ENCODE data around the gene FBXO38. TPM values are rescaled to one million over a fixed set of nuclear protein-coding genes. Genes with fewer than 3 reads are reported as not detected.

The FBXO38 gene
- total RNA-seq, 1 experiment from 2014 or later, result 35.8 TPM

DNA sequence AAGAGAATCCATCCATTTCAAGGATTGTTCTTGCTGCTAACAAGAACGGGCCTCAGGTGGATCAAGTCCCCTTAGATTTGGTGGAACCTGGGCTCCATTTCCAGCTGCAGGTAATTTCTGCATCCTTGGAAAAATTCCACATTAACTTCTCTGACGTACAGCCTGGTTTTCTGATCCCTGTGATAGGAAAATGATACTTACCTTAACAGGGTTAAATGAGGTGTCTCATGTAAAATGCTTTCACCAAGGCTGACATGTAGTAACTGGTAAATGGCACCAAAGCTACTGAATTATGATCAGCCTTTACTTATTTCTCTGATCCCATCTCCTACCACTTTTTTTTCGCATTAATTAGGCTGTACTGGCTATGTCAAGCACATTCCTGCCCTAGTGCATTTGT, 93.7 kb downstream of the FBXO38 start:
- H3K4me1 Mint-ChIP-seq, result peaks cover 2% of the 10 kb centered on the region; the same call in 1 of the 2 replicates
- ChIA-PET CTCF (no interaction called here), POLR2A (no interaction called here)
- no peaks in the 10 kb centered on the region for H3K36me3 Mint-ChIP-seq
- ATAC-seq (no peak), DNase-seq (ENCODE audit: low spot score) (no peak)
- TF ChIP-seq NFE2L1 (CRISPR knock-in tag; IDR thresholded peaks at IDR 0.05) (no peak), JUN (CRISPR knock-in tag; IDR thresholded peaks at IDR 0.05) (no peak), SOX15 (CRISPR knock-in tag; IDR thresholded peaks at IDR 0.05) (no peak), ESRRA (CRISPR knock-in tag; IDR thresholded peaks at IDR 0.05; ENCODE audit: borderline replicate concordance) (no peak), MXD4 (CRISPR knock-in tag; IDR thresholded peaks at IDR 0.05; ENCODE audit: borderline replicate concordance) (no peak), NR3C1 (CRISPR knock-in tag; conservative IDR thresholded peaks at IDR 0.05; ENCODE audit: low read depth) (no peak), TEAD1 (CRISPR knock-in tag; IDR thresholded peaks at IDR 0.05) (no peak), SP1 (CRISPR knock-in tag; conservative IDR thresholded peaks at IDR 0.05) (no peak), ZNF232 (CRISPR knock-in tag; IDR thresholded peaks at IDR 0.05) (no peak), E2F1 (CRISPR knock-in tag; IDR thresholded peaks at IDR 0.05) (no peak), ZNF121 (CRISPR knock-in tag; IDR thresholded peaks at IDR 0.05) (no peak), HMGA2 (CRISPR knock-in tag; IDR thresholded peaks at IDR 0.05) (no peak), GABPB1 (CRISPR knock-in tag; IDR thresholded peaks at IDR 0.05) (no peak)
- TF ChIP-seq, protein P1, sequence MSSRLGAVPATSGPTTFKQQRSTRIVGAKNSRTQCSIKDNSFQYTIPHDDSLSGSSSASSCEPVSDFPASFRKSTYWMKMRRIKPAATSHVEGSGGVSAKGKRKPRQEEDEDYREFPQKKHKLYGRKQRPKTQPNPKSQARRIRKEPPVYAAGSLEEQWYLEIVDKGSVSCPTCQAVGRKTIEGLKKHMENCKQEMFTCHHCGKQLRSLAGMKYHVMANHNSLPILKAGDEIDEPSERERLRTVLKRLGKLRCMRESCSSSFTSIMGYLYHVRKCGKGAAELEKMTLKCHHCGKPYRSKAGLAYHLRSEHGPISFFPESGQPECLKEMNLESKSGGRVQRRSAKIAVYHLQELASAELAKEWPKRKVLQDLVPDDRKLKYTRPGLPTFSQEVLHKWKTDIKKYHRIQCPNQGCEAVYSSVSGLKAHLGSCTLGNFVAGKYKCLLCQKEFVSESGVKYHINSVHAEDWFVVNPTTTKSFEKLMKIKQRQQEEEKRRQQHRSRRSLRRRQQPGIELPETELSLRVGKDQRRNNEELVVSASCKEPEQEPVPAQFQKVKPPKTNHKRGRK (CRISPR knock-in tag; IDR thresholded peaks at IDR 0.05; ENCODE audit: borderline replicate concordance), result no peak
- TF ChIP-seq, protein P2, sequence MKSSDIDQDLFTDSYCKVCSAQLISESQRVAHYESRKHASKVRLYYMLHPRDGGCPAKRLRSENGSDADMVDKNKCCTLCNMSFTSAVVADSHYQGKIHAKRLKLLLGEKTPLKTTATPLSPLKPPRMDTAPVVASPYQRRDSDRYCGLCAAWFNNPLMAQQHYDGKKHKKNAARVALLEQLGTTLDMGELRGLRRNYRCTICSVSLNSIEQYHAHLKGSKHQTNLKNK (CRISPR knock-in tag; IDR thresholded peaks at IDR 0.05), result no peak
- TF ChIP-seq, protein P3, sequence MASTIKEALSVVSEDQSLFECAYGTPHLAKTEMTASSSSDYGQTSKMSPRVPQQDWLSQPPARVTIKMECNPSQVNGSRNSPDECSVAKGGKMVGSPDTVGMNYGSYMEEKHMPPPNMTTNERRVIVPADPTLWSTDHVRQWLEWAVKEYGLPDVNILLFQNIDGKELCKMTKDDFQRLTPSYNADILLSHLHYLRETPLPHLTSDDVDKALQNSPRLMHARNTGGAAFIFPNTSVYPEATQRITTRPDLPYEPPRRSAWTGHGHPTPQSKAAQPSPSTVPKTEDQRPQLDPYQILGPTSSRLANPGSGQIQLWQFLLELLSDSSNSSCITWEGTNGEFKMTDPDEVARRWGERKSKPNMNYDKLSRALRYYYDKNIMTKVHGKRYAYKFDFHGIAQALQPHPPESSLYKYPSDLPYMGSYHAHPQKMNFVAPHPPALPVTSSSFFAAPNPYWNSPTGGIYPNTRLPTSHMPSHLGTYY (CRISPR knock-in tag; IDR thresholded peaks at IDR 0.05), result no peak
- no peaks in the 10 kb centered on the region for H3K9me3 Mint-ChIP-seq
- H3K27ac Mint-ChIP-seq, result no peak overlapping the region
- H3K27me3 Mint-ChIP-seq (ENCODE audit: low read depth), result peaks cover 4% of the 10 kb centered on the region
- H3K4me3 Mint-ChIP-seq, result no peak overlapping the region

DNA sequence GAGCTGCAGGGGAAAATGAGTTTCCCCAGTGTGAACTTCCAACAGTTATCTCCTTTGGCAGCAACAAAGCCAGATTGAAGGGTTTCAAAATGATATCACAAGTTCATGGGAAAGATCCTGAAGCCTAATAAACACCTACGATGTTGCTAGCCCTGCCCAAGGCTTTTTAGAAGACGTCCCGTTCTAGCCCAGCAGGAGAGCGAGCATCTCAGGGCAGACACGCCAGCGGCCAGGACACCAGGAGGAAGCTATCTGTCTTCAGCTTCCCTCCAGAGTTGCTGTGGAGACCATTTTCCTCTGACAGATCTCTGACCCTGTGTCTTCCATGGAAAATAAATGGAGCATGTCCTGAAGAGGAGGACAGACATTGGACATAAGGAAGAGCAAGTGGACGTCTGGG, 98.4 kb downstream of the FBXO38 start:
- peaks cover 7% of the 10 kb centered on the region for H3K4me1 Mint-ChIP-seq
- ChIA-PET CTCF (interaction anchor here (0.7 to 3.4 kb wide), 5 partner anchors 12 to 632 kb away, joined by 3 to 15 read pairs (median 3); no protein-coding TSS in a partner anchor), POLR2A (no interaction called here)
- no peak overlapping the region for H3K4me3 Mint-ChIP-seq
- no peaks in the 10 kb centered on the region for H3K36me3 Mint-ChIP-seq
- no peak overlapping the region for H3K27ac Mint-ChIP-seq
- peaks cover 34% of the 10 kb centered on the region for H3K27me3 Mint-ChIP-seq (ENCODE audit: low read depth)
- ATAC-seq, result peak; percentile 8; the same call in 1 of the 2 replicates
- DNase-seq (ENCODE audit: low spot score), result no peak
- H3K9me3 Mint-ChIP-seq, result no peaks in the 10 kb centered on the region
- TF ChIP-seq, protein P4, sequence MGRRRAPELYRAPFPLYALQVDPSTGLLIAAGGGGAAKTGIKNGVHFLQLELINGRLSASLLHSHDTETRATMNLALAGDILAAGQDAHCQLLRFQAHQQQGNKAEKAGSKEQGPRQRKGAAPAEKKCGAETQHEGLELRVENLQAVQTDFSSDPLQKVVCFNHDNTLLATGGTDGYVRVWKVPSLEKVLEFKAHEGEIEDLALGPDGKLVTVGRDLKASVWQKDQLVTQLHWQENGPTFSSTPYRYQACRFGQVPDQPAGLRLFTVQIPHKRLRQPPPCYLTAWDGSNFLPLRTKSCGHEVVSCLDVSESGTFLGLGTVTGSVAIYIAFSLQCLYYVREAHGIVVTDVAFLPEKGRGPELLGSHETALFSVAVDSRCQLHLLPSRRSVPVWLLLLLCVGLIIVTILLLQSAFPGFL (CRISPR knock-in tag; IDR thresholded peaks at IDR 0.05; ENCODE audit: borderline replicate concordance), result no peak
- TF ChIP-seq, protein P5, sequence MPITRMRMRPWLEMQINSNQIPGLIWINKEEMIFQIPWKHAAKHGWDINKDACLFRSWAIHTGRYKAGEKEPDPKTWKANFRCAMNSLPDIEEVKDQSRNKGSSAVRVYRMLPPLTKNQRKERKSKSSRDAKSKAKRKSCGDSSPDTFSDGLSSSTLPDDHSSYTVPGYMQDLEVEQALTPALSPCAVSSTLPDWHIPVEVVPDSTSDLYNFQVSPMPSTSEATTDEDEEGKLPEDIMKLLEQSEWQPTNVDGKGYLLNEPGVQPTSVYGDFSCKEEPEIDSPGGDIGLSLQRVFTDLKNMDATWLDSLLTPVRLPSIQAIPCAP (CRISPR knock-in tag; IDR thresholded peaks at IDR 0.05), result no peak
- TF ChIP-seq JUN (CRISPR knock-in tag; IDR thresholded peaks at IDR 0.05) (no peak), CTCF (IDR thresholded peaks at IDR 0.05) (no peak), IRF2 (CRISPR knock-in tag; IDR thresholded peaks at IDR 0.05; ENCODE audit: borderline replicate concordance, low read depth) (no peak)
- TF ChIP-seq, protein P1 (CRISPR knock-in tag; IDR thresholded peaks at IDR 0.05; ENCODE audit: borderline replicate concordance), result no peak
